BE2C (cell line): ENCODE measurements around the gene KRTAP19-6. TPM values are rescaled to one million over a fixed set of nuclear protein-coding genes. Genes with fewer than 3 reads are reported as not detected.

Source experiments
- DNase-seq: peaks from one replicate; pipeline ENCODE4 v3.0.0-alpha.2; 2020
- H3K27me3 ChIP-seq: fragments of 250-450 bp; sonication (Bioruptor Pico); 2 replicates; pipeline ENCODE4 v1.5.1; 2020; ENCODE audit warnings: mild to moderate bottlenecking
- H3K36me3 ChIP-seq: fragments of 250-450 bp; sonication (Bioruptor Pico); 2 replicates; pipeline ENCODE4 v1.5.1; 2020; ENCODE audit warnings: mild to moderate bottlenecking
- H3K4me1 ChIP-seq: fragments of 250-450 bp; sonication (Bioruptor Pico); 2 replicates; pipeline ENCODE4 v1.5.1; 2020
- H3K4me3 ChIP-seq: 2 replicates; pipeline ENCODE4 v1.5.1; 2011; ENCODE audit warnings: low read depth, low read length
- H3K9me3 ChIP-seq: fragments of 250-450 bp; sonication (Bioruptor Pico); 2 replicates; pipeline ENCODE4 v1.5.1; 2020
- CTCF ChIP-seq: IDR thresholded peaks from 2 replicates; pipeline ENCODE4 v1.5.1; 2012; ENCODE audit warnings: mild to moderate bottlenecking, low read depth, low read length
- polyA plus RNA-seq: library from polyadenylated mRNA; unstranded; fragments of >200 nt; gene quantifications from one replicate; pipeline ENCODE4 v1.2.1, GENCODE V29; 2012; ENCODE audit warnings: low read depth, missing spikeins; ENCODE audit not compliant: insufficient read length, insufficient read depth

The KRTAP19-6 gene, protein sequence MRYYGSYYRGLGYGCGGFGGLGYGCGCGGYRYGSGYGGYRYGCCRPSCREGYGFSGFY
- polyA plus RNA-seq, result not detected

- no peak for DNase-seq
- no peak within 1 kb of the TSS for H3K4me3 ChIP-seq
- no peaks in the 10 kb centered on the region for H3K9me3 ChIP-seq
- TF ChIP-seq CTCF, result no peak
- H3K27me3 ChIP-seq, result no peaks in the 10 kb centered on the region
- H3K36me3 ChIP-seq, result no peaks in the 10 kb centered on the region
- H3K4me1 ChIP-seq, result no peaks in the 10 kb centered on the region
Measured at GRCh38 chr21:30541764-30542163, at the start of gene KRTAP19-6. Gene KRTAP19-6, minus strand, starts transcription at chr21:30541864. Its CDS starts 31 bp downstream, at chr21:30541833.

DNA sequence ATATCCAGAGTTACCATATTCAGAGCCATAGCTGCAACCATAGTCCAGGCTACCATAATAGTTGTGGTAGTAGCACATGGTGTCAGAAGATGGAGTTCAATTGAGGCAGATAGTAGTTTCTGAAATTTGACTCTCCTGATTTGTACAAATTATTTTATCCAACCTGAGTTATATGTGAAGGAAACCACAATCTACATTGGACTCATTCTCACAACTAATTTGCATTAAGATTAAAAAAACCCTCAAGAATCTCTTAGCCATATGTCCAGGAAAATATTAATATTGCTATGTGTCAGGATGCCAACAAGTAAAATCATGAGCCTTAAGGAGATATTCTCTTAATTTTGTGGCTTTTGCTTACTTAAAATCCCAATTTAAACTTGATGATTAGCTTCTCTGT, 48.6 kb upstream of the KRTAP19-6 start, which contains the start of gene KRTAP22-2:
KRTAP22-2 (minus strand) TSS at position 101 of the 400 bp plus-strand sequence.
- TF ChIP-seq CTCF, result no peak
- Histone ChIP-seq H3K9me3 (no peaks in the 10 kb centered on the region), H3K36me3 (no peaks in the 10 kb centered on the region), H3K27me3 (no peaks in the 10 kb centered on the region), H3K4me3 (no peak within 1 kb of the TSS), H3K4me1 (no peaks in the 10 kb centered on the region)
- no peak for DNase-seq

- H3K4me1 ChIP-seq, result no peaks in the 10 kb centered on the region
- no peaks in the 10 kb centered on the region for H3K9me3 ChIP-seq
- H3K27me3 ChIP-seq, result no peaks in the 10 kb centered on the region
- H3K36me3 ChIP-seq, result no peaks in the 10 kb centered on the region
- no peak overlapping the region for H3K4me3 ChIP-seq
- DNase-seq, result no peak
- no peak for TF ChIP-seq CTCF
Measured at GRCh38 chr21:30582870-30583269, 41.2 kb upstream of the KRTAP19-6 start.

- no peak for DNase-seq
- Histone ChIP-seq H3K4me3 (no peak overlapping the region), H3K4me1 (no peaks in the 10 kb centered on the region), H3K27me3 (no peaks in the 10 kb centered on the region), H3K36me3 (no peaks in the 10 kb centered on the region), H3K9me3 (no peaks in the 10 kb centered on the region)
- TF ChIP-seq CTCF, result no peak
Measured at GRCh38 chr21:30580132-30580531, 38.5 kb upstream of the KRTAP19-6 start.

- no peak for TF ChIP-seq CTCF
- no peaks in the 10 kb centered on the region for H3K4me1 ChIP-seq
- no peaks in the 10 kb centered on the region for H3K36me3 ChIP-seq
- no peak overlapping the region for H3K4me3 ChIP-seq
- H3K9me3 ChIP-seq, result no peaks in the 10 kb centered on the region
- H3K27me3 ChIP-seq, result no peaks in the 10 kb centered on the region
- no peak for DNase-seq
Measured at GRCh38 chr21:30579346-30579745, 37.7 kb upstream of the KRTAP19-6 start.

DNA sequence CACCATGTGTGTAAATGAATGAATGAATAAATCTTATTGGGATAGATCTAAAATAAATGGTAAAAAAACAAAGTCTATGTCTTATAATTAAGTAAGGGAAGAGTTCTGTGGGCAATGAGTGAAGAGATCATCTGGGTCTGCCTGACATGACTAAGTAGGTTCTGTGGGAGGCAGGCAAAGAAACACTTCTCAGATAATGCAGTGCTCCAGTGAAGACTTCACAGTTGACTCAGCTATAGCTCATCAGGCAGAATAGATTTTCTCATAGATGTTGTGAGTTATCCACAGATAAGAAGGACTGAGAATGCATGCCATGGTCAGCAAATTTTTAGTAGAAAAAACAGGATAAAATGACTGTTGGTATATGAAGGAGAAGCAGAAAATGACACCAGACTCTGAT, 36.1 kb upstream of the KRTAP19-6 start:
- Histone ChIP-seq H3K4me1 (no peaks in the 10 kb centered on the region), H3K27me3 (no peaks in the 10 kb centered on the region), H3K9me3 (no peaks in the 10 kb centered on the region), H3K36me3 (no peaks in the 10 kb centered on the region), H3K4me3 (no peak overlapping the region)
- TF ChIP-seq CTCF, result no peak
- no peak for DNase-seq
